Nephron progenitor cell (in vitro differentiated cells): ENCODE data around the gene ZNF385B.

Source experiments
- DNase-seq: peaks from one replicate; pipeline ENCODE4 v3.0.0; 2021
- H3K27ac Mint-ChIP-seq: 2 replicates; pipeline ENCODE4 v1.8.0; 2021; ENCODE audit warnings: mild to moderate bottlenecking, moderate library complexity, mixed read lengths
- H3K27me3 Mint-ChIP-seq: 2 replicates; pipeline ENCODE4 v1.8.0; 2021; ENCODE audit warnings: mild to moderate bottlenecking, low read depth, mixed read lengths; ENCODE audit not compliant: poor library complexity
- H3K36me3 Mint-ChIP-seq: 2 replicates; pipeline ENCODE4 v1.8.0; 2021; ENCODE audit warnings: low read depth, mixed read lengths
- H3K4me1 Mint-ChIP-seq: 2 replicates; pipeline ENCODE4 v1.8.0; 2021; ENCODE audit warnings: mixed read lengths
- H3K4me3 Mint-ChIP-seq: 2 replicates; pipeline ENCODE4 v1.8.0; 2021; ENCODE audit warnings: mild to moderate bottlenecking, moderate library complexity, mixed read lengths
- H3K9me3 Mint-ChIP-seq: 2 replicates; pipeline ENCODE4 v1.8.0; 2021; ENCODE audit warnings: mild to moderate bottlenecking, moderate library complexity, mixed read lengths
- CTCF ChIP-seq: fragments of 200-600 bp; sonication (generic); IDR thresholded peaks from 2 replicates; pipeline ENCODE4 v1.5.0; 2021; ENCODE audit warnings: antibody characterized with exemption

ZNF385B gene

GRCh38 chr2:179715196-179715595 lies 146.2 kb downstream of the ZNF385B start:
- Mint-ChIP-seq H3K9me3 (no peaks in the 10 kb centered on the region), H3K36me3 (no peaks in the 10 kb centered on the region), H3K27ac (no peak overlapping the region), H3K27me3 (peaks cover under 1% of the 10 kb centered on the region), H3K4me3 (no peak overlapping the region), H3K4me1 (no peaks in the 10 kb centered on the region)
- TF ChIP-seq CTCF = no peak
- DNase-seq = no peak

GRCh38 chr2:179712825-179713224 lies 148.6 kb downstream of the ZNF385B start:
- Mint-ChIP-seq H3K9me3 (no peaks in the 10 kb centered on the region), H3K4me1 (no peaks in the 10 kb centered on the region), H3K4me3 (no peak overlapping the region), H3K27ac (no peak overlapping the region), H3K27me3 (no peaks in the 10 kb centered on the region), H3K36me3 (no peaks in the 10 kb centered on the region)
- no peak for DNase-seq
- TF ChIP-seq CTCF = no peak

GRCh38 chr2:179711375-179711774 lies 150.0 kb downstream of the ZNF385B start:
- DNase-seq = no peak
- no peaks in the 10 kb centered on the region for H3K9me3 Mint-ChIP-seq
- no peak overlapping the region for H3K4me3 Mint-ChIP-seq

GRCh38 chr2:179703702-179704101 lies 157.7 kb downstream of the ZNF385B start:
- Mint-ChIP-seq H3K36me3 (no peaks in the 10 kb centered on the region), H3K27ac (no peak overlapping the region), H3K4me1 (no peaks in the 10 kb centered on the region), H3K4me3 (no peak overlapping the region), H3K9me3 (no peaks in the 10 kb centered on the region), H3K27me3 (no peaks in the 10 kb centered on the region)
- TF ChIP-seq CTCF = no peak
- no peak for DNase-seq

More at GRCh38 chr2:179711375-179711774, 150.0 kb downstream of the ZNF385B start:
- H3K36me3 Mint-ChIP-seq = no peaks in the 10 kb centered on the region
- no peaks in the 10 kb centered on the region for H3K4me1 Mint-ChIP-seq
- H3K27ac Mint-ChIP-seq = no peak overlapping the region
- no peak for TF ChIP-seq CTCF
- H3K27me3 Mint-ChIP-seq = no peaks in the 10 kb centered on the region

GRCh38 chr2:179702912-179703311 lies 158.5 kb downstream of the ZNF385B start:
- no peak overlapping the region for H3K4me3 Mint-ChIP-seq
- DNase-seq = no peak
- H3K36me3 Mint-ChIP-seq = no peaks in the 10 kb centered on the region
- no peaks in the 10 kb centered on the region for H3K4me1 Mint-ChIP-seq
- no peak overlapping the region for H3K27ac Mint-ChIP-seq
- H3K27me3 Mint-ChIP-seq = no peaks in the 10 kb centered on the region
- H3K9me3 Mint-ChIP-seq = no peaks in the 10 kb centered on the region
- no peak for TF ChIP-seq CTCF

- Mint-ChIP-seq H3K36me3 (no peaks in the 10 kb centered on the region), H3K27ac (no peak overlapping the region), H3K9me3 (no peaks in the 10 kb centered on the region), H3K4me1 (no peaks in the 10 kb centered on the region), H3K27me3 (peaks cover 2% of the 10 kb centered on the region), H3K4me3 (no peak overlapping the region)
- no peak for DNase-seq
- TF ChIP-seq CTCF = no peak
These were observed 159.8 kb downstream of the ZNF385B start for GRCh38 chr2:179701524-179702110.
